PC-3 (cell line): Measurements from ENCODE around the gene IFNA6. TPM values are rescaled to one million over a fixed set of nuclear protein-coding genes. Genes with fewer than 3 reads are reported as not detected.

Source experiments
- ATAC-seq: fragments of 200-7000 bp; cut with Tn5 transposase; 2 replicates; pipeline ENCODE4 v1.9.1; 2020; ENCODE audit warnings: mild to moderate bottlenecking, moderate library complexity
- BruUV-seq: library from RNA; stranded (reverse); fragments of 400-500 nt; replicated peaks from 2 replicates; lab custom pipeline; 2021; lab: Mats Ljungman, UMichigan
- CTCF ChIA-PET: fragments of 300-600 bp; sonication (Branson Sonifier 250); formaldehyde crosslinking; loops from one replicate; lab custom pipeline; 2022; ENCODE audit warnings: antibody characterized with exemption; lab: Charles Lee
- POLR2A ChIA-PET: fragments of 300-600 bp; sonication (Branson Sonifier 250); formaldehyde crosslinking; loops from one replicate; lab custom pipeline; 2022; ENCODE audit warnings: antibody characterized with exemption; ENCODE audit not compliant: unreplicated experiment; lab: Charles Lee
- DNase-seq: peaks from one replicate; pipeline ENCODE4 v3.0.0-alpha.2; 2015
- H2AFZ ChIP-seq: fragments of 300-600 bp; sonication (generic); 2 replicates; pipeline ENCODE4 v1.6.0; 2016; ENCODE audit warnings: antibody characterized with exemption, low read length
- H3F3A ChIP-seq: fragments of 300-600 bp; sonication (generic); one replicate; pipeline ENCODE4 v1.6.0; 2017; ENCODE audit warnings: antibody characterized with exemption, low read length, control low read depth, mild to moderate bottlenecking; ENCODE audit not compliant: unreplicated experiment
- H3K27ac ChIP-seq: fragments of 300-600 bp; sonication (generic); 2 replicates; pipeline ENCODE4 v1.5.1; 2016; ENCODE audit warnings: mild to moderate bottlenecking, low read length
- H3K27me3 ChIP-seq: fragments of 300-600 bp; sonication (generic); 2 replicates; pipeline ENCODE4 v1.6.1; 2016; ENCODE audit warnings: low read length, mixed read lengths
- H3K36me3 ChIP-seq: fragments of 300-600 bp; sonication (generic); 2 replicates; pipeline ENCODE4 v1.6.1; 2016; ENCODE audit warnings: low read depth, mixed run types, low read length, mixed read lengths
- H3K4me1 ChIP-seq: fragments of 300-600 bp; sonication (generic); 2 replicates; pipeline ENCODE4 v1.5.1; 2016; ENCODE audit warnings: low read length; ENCODE audit not compliant: insufficient read depth
- H3K4me2 ChIP-seq: fragments of 300-600 bp; sonication (generic); 2 replicates; pipeline ENCODE4 v1.6.0; 2016; ENCODE audit warnings: low read length
- H3K4me3 ChIP-seq: fragments of 300-600 bp; sonication (generic); 2 replicates; pipeline ENCODE4 v1.5.1; 2016; ENCODE audit warnings: mild to moderate bottlenecking, low read length, mixed read lengths
- H3K79me2 ChIP-seq: fragments of 300-600 bp; sonication (generic); 2 replicates; pipeline ENCODE4 v1.6.1; 2017; ENCODE audit warnings: low read length, mixed read lengths
- H3K9ac ChIP-seq: fragments of 300-600 bp; sonication (generic); 2 replicates; pipeline ENCODE4 v1.6.0; 2016; ENCODE audit warnings: mild to moderate bottlenecking, low read length
- H3K9me2 ChIP-seq: fragments of 300-600 bp; sonication (generic); replicated peaks from 2 replicates; pipeline ENCODE4 v1.6.1; 2016; ENCODE audit warnings: mixed run types, low read length, mixed read lengths
- H3K9me3 ChIP-seq: fragments of 300-600 bp; sonication (generic); 2 replicates; pipeline ENCODE4 v1.6.1; 2016; ENCODE audit warnings: low read length, mixed read lengths
- H4K20me1 ChIP-seq: fragments of 300-600 bp; sonication (generic); 2 replicates; pipeline ENCODE4 v1.6.1; 2016; ENCODE audit warnings: low read length, mixed read lengths
- EZH2 ChIP-seq: fragments of 300-600 bp; sonication (generic); IDR thresholded peaks from one replicate; pipeline ENCODE4 v1.6.1; 2017; ENCODE audit warnings: antibody characterized with exemption, mild to moderate bottlenecking, low read length; ENCODE audit not compliant: unreplicated experiment
- EZH2phosphoT487 ChIP-seq: fragments of 300-600 bp; sonication (generic); IDR thresholded peaks from 2 replicates; pipeline ENCODE4 v1.6.1; 2018; ENCODE audit warnings: mild to moderate bottlenecking, antibody characterized with exemption, low read length, borderline replicate concordance
- intact Hi-C: fragments of 100-400 bp; cut with micrococcal nuclease; formaldehyde crosslinking; loops from 2 replicates; pipeline ENCODE4 v1.9.0; 2023
- total RNA-seq: library from RNA; depleted of rRNA; stranded (reverse); fragments of >200 nt; gene quantifications from 2 replicates; pipeline ENCODE4 v1.2.3, GENCODE V29; 2014
- TF ChIP-seq, protein P1 (sequence below): fragments of 300-600 bp; sonication (generic); conservative IDR thresholded peaks from 2 replicates; pipeline ENCODE4 v1.5.1; 2017; ENCODE audit warnings: antibody characterized with exemption, low read depth, mild to moderate bottlenecking, low read length

Gene IFNA6
- total RNA-seq, 1 experiment from 2014 or later, result not detected

DNA sequence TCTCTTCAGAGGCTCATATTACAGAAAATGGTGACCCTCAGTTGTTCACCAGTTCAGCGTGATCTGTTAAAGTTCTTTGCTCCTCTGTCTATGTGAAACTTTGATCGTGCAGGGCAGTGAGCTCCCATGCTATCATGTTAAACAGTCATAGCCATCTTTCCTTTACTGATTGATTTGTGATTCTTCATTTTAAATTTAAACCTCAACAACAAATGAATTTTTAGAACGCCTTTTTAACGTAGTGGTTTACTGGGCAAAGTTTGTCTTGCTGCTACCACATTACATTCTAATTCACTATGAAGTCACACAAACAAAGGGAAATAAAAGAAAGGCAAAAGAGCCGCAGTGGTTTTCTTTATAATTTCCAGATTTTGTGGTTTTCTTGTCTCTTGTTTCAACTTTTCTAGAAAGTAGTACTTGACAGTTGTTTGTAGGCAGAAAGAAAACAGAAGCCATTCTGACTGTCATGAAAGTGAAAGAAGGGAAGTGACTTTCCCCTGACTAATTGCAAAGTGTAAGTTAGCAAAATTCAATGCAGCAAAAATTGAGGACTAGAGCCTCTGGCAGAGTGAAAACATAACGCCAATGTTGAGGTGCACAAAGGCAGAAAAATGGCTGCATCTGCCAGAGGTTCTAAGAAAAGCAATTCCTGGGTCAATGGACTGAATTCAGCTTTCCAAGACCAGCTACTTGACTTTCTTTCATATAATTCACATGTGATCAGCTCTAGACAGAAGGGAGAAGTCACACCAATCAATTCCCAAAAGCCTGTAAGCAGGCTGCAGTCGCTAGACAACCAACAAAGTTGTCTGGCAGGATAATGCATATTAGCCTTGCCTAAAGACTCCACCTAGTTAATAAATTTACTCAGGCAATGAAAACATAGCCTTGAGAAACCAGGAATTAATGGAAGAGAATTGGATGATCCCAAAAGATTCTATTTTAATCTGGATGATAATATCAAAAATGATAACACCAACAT is 7.1 kb upstream of the IFNA6 start:
- ChIA-PET CTCF (no interaction called here), POLR2A (no interaction called here)
- BruUV-seq, result no TSS peak
- Histone ChIP-seq H3K4me2 (no peak overlapping the region), H3K4me3 (no peak overlapping the region), H2AFZ (no peak overlapping the region), H3K36me3 (no peaks in the 10 kb centered on the region), H3K4me1 (no peaks in the 10 kb centered on the region), H3K27ac (no peak overlapping the region), H4K20me1 (no peaks in the 10 kb centered on the region), H3K9ac (no peak overlapping the region), H3K9me3 (no peaks in the 10 kb centered on the region), H3K9me2 (no peaks in the 10 kb centered on the region), H3K27me3 (no peaks in the 10 kb centered on the region), H3F3A (no peaks in the 10 kb centered on the region), H3K79me2 (no peaks in the 10 kb centered on the region)
- TF ChIP-seq EZH2, result no peak
- ATAC-seq (no peak), DNase-seq (no peak)
- intact Hi-C loops, result no loop called here

DNA sequence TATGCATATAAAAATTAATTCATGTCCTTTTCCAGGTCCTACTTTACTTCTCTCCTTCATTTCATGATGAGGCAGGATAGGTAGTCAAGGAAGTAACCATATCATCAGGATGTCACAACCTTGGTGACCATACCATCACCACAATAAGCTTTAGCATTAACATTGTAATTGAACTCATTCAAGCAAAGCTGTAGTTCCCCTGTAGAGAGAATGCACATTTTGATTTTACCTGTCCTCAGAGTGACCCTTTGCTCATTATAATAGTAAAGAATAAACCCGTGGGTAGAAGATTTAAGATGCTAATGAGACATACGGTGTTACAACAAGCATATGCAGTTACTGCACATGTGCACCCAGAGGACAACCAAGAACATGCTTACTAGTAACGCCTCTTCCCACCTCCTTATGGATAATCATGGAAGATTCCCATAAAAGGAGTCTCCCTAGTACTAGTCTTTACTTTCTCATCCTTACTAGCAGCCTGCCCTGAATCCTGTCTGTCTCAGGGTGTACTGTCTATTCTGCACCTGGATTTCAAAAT is 2.2 kb downstream of the IFNA6 start:
- Histone ChIP-seq H3K27ac (no peak overlapping the region), H3K9me2 (no peaks in the 10 kb centered on the region), H3K4me1 (peaks cover 6% of the 10 kb centered on the region), H3K9me3 (no peaks in the 10 kb centered on the region), H3K4me3 (no peak overlapping the region), H3K4me2 (no peak overlapping the region), H3F3A (no peaks in the 10 kb centered on the region), H3K79me2 (no peaks in the 10 kb centered on the region), H2AFZ (no peak overlapping the region), H3K27me3 (no peaks in the 10 kb centered on the region), H3K9ac (no peak overlapping the region), H4K20me1 (no peaks in the 10 kb centered on the region), H3K36me3 (no peaks in the 10 kb centered on the region)
- POLR2A ChIA-PET, result no interaction called here
- no TSS peak for BruUV-seq
- DNase-seq (no peak), ATAC-seq (no peak)
- CTCF ChIA-PET, result no interaction called here
- TF ChIP-seq, protein P1, sequence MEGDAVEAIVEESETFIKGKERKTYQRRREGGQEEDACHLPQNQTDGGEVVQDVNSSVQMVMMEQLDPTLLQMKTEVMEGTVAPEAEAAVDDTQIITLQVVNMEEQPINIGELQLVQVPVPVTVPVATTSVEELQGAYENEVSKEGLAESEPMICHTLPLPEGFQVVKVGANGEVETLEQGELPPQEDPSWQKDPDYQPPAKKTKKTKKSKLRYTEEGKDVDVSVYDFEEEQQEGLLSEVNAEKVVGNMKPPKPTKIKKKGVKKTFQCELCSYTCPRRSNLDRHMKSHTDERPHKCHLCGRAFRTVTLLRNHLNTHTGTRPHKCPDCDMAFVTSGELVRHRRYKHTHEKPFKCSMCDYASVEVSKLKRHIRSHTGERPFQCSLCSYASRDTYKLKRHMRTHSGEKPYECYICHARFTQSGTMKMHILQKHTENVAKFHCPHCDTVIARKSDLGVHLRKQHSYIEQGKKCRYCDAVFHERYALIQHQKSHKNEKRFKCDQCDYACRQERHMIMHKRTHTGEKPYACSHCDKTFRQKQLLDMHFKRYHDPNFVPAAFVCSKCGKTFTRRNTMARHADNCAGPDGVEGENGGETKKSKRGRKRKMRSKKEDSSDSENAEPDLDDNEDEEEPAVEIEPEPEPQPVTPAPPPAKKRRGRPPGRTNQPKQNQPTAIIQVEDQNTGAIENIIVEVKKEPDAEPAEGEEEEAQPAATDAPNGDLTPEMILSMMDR, result no peak
- TF ChIP-seq EZH2 (no peak), EZH2phosphoT487 (no peak)
- intact Hi-C loops, result no loop called here

DNA sequence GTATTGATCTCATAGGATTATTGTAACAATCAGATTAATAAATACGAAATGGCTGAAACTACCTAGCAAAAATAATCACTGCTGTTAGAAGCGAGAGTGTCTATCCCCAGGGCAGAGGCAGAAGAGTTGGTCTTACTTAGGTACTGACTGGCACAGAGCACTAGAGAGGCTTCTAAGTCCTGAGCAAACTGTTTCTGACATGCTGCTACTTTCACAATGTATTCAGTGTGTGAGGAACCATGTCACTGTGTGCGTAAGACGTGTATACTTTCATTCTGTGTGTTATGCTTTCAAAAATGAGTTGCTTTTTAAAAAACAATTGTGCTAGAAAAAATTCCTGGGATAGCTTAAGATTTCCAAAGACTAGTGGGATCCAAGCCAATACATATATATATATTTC is 10.0 kb downstream of the IFNA6 start:
- ChIA-PET CTCF (no interaction called here), POLR2A (no interaction called here)
- no peak overlapping the region for H2AFZ ChIP-seq
- no peak overlapping the region for H3K4me2 ChIP-seq
- no TSS peak for BruUV-seq
- H3K9me3 ChIP-seq, result no peaks in the 10 kb centered on the region
- no peaks in the 10 kb centered on the region for H3F3A ChIP-seq
- no peak overlapping the region for H3K9ac ChIP-seq
- no peak for TF ChIP-seq EZH2phosphoT487
- TF ChIP-seq EZH2, result no peak
- TF ChIP-seq, protein P1, result no peak
- no peak overlapping the region for H3K4me3 ChIP-seq
- H4K20me1 ChIP-seq, result no peaks in the 10 kb centered on the region
- no peaks in the 10 kb centered on the region for H3K27me3 ChIP-seq
- no peaks in the 10 kb centered on the region for H3K36me3 ChIP-seq
- 0 out of 2 replicates have a peak, but pooled peaks cover 4% of the 10 kb centered on the region for H3K4me1 ChIP-seq
- no peaks in the 10 kb centered on the region for H3K9me2 ChIP-seq
- intact Hi-C loops, result no loop called here
- H3K79me2 ChIP-seq, result no peaks in the 10 kb centered on the region
- DNase-seq (no peak), ATAC-seq (no peak)
- no peak overlapping the region for H3K27ac ChIP-seq
